Activated CD8-positive, alpha-beta T cell treated with anti-CD3 and anti-CD28 coated beads for 36 hours (primary cell): ENCODE results near the gene NBPF12. TPM values are rescaled to one million over a fixed set of nuclear protein-coding genes. Genes with fewer than 3 reads are reported as not detected.
"Not testable (repeated sequence)": the region's sequence is repeated elsewhere in the genome, so short reads cannot be mapped to it uniquely, and the experiment has no call there.

Experiments
- ATAC-seq: fragments of 200-7000 bp; cut with Tn5 transposase; one replicate; pipeline ENCODE4 v1.10.0; 2021; ENCODE audit warnings: mild to moderate bottlenecking, moderate library complexity
- CTCF ChIA-PET: fragments of 350-600 bp; sonication (Branson Sonifier 250); formaldehyde crosslinking; loops from one replicate; lab custom pipeline; 2021; ENCODE audit warnings: antibody characterized with exemption; lab: Charles Lee
- POLR2A ChIA-PET: fragments of 350-600 bp; sonication (Branson Sonifier 250); formaldehyde crosslinking; loops from one replicate; lab custom pipeline; 2021; ENCODE audit warnings: antibody characterized with exemption; lab: Charles Lee
- DNase-seq: peaks from one replicate; pipeline ENCODE4 v3.0.0-alpha.2; 2020
- H3K27ac Mint-ChIP-seq: one replicate; pipeline ENCODE4 v1.8.0; 2021; ENCODE audit warnings: mild to moderate bottlenecking, mixed read lengths
- H3K27me3 Mint-ChIP-seq: one replicate; pipeline ENCODE4 v1.8.0; 2021; ENCODE audit warnings: mixed read lengths
- H3K36me3 Mint-ChIP-seq: one replicate; pipeline ENCODE4 v1.8.0; 2021; ENCODE audit warnings: low read depth, mixed read lengths
- H3K4me1 Mint-ChIP-seq: one replicate; pipeline ENCODE4 v1.8.0; 2021; ENCODE audit warnings: low read depth, mixed read lengths
- H3K4me3 Mint-ChIP-seq: one replicate; pipeline ENCODE4 v1.8.0; 2021; ENCODE audit warnings: mild to moderate bottlenecking, moderate library complexity, mixed read lengths
- H3K9me3 Mint-ChIP-seq: one replicate; pipeline ENCODE4 v1.8.0; 2021; ENCODE audit warnings: mixed read lengths
- intact Hi-C: fragments of 100-400 bp; cut with micrococcal nuclease; formaldehyde crosslinking; loops from one replicate; pipeline ENCODE4 v1.10.0; 2022
- total RNA-seq, 2 experiments: library from RNA; stranded (reverse); gene quantifications; one replicate each; pipeline ENCODE4 v1.2.3, GENCODE V29; 2021
- TF ChIP-seq, protein P1 (sequence below): fragments of 200-600 bp; IDR thresholded peaks from one replicate; pipeline ENCODE4 v1.8.0; 2022; ENCODE audit warnings: antibody characterized with exemption, mild to moderate bottlenecking

The NBPF12 gene
- total RNA-seq, 2 experiments from 2014 or later: 5.9 to 6.4 TPM

DNA sequence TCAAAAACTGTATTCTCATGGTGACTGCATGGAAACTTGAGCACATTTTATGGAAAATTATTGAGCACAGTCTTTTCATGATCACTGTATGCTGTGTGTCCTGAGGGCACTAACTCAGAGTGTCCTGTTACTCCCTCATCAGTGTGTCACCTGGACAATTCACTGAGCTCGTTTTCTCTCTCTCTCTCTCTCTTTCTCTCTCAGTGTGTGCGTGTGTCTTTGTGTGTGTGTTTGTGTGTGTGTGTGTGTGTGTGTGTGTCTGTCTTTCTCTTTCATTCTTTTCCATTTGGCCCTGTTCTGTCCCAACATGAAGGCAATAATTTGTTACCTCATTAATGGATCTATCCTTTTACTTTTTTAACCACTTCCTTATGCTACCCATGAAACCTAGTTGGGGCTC is 49.4 kb downstream of the NBPF12 start:
- DNase-seq, POLR2A ChIA-PET, H3K36me3 Mint-ChIP-seq, H3K4me1 Mint-ChIP-seq, H3K27me3 Mint-ChIP-seq, intact Hi-C loops, H3K9me3 Mint-ChIP-seq, CTCF ChIA-PET, ATAC-seq, H3K4me3 Mint-ChIP-seq: not testable (repeated sequence)
- H3K27ac Mint-ChIP-seq: peak overlapping the region; percentile 36

DNA sequence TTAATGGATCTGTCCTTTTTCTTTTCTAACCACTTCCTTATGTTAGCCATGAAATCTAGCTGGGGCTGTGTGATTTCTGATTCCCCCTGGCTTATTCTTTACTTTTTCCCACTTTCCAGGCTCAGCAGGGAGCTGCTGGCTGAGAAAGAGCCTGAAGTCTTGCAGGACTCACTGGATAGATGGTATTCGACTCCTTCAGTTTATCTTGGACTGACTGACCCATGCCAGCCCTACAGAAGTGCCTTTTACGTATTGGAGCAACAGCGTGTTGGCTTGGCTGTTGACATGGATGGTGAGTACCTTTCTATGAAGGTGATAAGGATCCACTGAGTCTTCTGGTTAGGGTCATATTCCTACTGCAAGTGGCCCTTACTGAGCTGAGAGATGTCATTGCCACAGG is 51.3 kb downstream of the NBPF12 start:
- DNase-seq, H3K27me3 Mint-ChIP-seq, ATAC-seq, H3K36me3 Mint-ChIP-seq, H3K27ac Mint-ChIP-seq, H3K9me3 Mint-ChIP-seq, H3K4me1 Mint-ChIP-seq, H3K4me3 Mint-ChIP-seq, CTCF ChIA-PET, intact Hi-C loops, POLR2A ChIA-PET: not testable (repeated sequence)

DNA sequence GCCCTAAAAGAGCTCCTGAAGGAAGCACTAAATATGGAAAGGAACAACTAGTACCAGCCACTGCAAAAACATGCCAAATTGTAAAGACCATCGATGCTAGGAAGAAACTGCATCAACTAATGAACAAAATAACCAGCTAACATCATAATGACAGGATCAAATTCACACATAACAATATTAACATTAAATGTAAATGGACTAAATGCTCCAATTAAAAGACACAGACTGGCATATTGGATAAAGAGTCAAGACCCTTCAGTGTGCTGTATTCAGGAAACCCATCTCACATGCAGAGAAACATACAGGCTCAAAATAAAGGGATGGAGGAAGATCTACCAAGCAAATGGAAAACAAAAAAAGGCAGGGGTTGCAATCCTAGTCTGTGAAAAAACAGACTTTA is 70.4 kb downstream of the NBPF12 start:
- H3K36me3 Mint-ChIP-seq, POLR2A ChIA-PET, ATAC-seq, intact Hi-C loops, H3K27me3 Mint-ChIP-seq, H3K27ac Mint-ChIP-seq, CTCF ChIA-PET, DNase-seq, H3K4me1 Mint-ChIP-seq, H3K4me3 Mint-ChIP-seq: not testable (repeated sequence)
- H3K9me3 Mint-ChIP-seq: peaks cover 12% of the 10 kb centered on the region

DNA sequence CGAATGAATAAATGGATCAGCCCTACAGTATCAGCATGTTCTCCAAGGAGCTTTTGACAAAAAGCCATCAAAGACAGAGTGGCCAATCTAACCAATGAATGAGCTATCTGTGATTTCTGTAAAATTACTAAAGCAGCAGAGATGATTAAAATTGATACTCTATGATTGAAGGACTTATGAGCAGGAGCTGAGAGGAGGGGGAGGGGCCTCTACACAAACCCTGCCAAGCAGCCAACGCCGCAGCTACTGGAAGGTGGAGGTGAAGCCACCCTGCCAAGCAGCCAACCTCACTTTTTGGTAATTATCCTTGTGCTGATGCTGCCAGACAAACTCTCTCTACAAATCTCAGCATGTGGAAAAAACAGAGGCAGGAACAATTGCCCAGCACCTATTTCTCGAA is 88.9 kb downstream of the NBPF12 start:
- Mint-ChIP-seq H3K4me1 (peaks cover 27% of the 10 kb centered on the region), H3K27me3 (peaks cover 14% of the 10 kb centered on the region)
- DNase-seq (peak; percentile 54), ATAC-seq (peak; percentile 63)
- H3K4me3 Mint-ChIP-seq, H3K36me3 Mint-ChIP-seq, intact Hi-C loops, H3K27ac Mint-ChIP-seq, CTCF ChIA-PET, H3K9me3 Mint-ChIP-seq: not testable (repeated sequence)
- POLR2A ChIA-PET: interaction anchor here (1.8 kb wide), 1 partner anchor 57 kb away, joined by 7 read pairs; no protein-coding TSS in a partner anchor

DNA sequence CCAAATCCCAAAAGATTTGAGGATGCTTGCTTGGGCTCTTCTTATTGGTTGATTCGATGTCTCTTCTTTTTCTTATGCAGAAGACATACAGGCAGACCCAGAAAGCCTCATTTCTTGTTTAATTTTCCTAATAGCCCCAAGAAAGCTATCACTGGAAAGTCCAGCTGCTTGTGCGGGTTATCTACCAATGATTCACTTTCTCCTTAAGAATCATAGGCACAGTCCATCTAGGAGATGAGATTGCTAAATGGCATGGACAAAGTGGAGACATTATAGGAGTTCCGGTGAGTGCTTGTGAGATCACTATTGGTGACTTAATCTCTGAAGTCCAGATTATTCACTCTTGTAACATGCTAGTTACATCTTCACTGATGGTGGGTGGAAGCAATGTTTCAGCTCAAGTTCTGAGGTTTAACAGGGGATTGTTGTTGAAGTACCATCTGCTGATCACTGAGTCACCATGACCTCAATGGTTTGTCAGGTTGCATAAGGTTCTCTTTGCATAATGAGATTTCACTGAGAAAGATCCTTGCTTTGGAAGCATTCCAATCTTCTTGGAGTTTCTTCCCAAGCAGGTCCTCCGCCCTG is 92.0 kb downstream of the NBPF12 start:
- H3K4me3 Mint-ChIP-seq, H3K27ac Mint-ChIP-seq, H3K36me3 Mint-ChIP-seq, intact Hi-C loops, POLR2A ChIA-PET, H3K9me3 Mint-ChIP-seq, CTCF ChIA-PET: not testable (repeated sequence)
- Mint-ChIP-seq H3K4me1 (peaks cover 30% of the 10 kb centered on the region), H3K27me3 (peaks cover 19% of the 10 kb centered on the region)
- DNase-seq: peak; percentile 24
- peak; percentile 79 for ATAC-seq

DNA sequence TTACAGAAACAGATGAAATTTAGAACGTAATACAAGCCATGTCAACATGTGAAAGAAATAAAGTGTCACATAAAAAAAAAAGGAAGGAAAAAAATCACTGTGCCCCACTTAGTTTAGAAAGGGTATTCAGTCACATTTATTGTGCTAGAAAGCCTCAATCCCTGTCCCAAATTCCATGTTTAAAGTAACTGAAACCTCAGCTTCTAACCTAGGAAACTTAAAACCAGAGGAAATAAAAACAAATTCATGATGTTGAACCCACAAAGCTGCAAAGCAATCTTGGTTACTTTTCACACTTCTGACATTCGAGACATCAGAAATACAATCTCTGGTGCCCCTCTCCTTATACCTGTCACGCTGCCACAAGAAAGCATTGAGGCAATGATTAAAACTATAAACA is 101.8 kb downstream of the NBPF12 start:
- ATAC-seq (no peak), DNase-seq (no peak)
- H3K27me3 Mint-ChIP-seq: peaks cover 2% of the 10 kb centered on the region
- H3K27ac Mint-ChIP-seq: no peak overlapping the region
- H3K4me1 Mint-ChIP-seq: peaks cover 19% of the 10 kb centered on the region
- H3K36me3 Mint-ChIP-seq: peaks cover 3% of the 10 kb centered on the region
- no peak overlapping the region for H3K4me3 Mint-ChIP-seq
- intact Hi-C loops: no loop called here
- ChIA-PET POLR2A (no interaction called here), CTCF (no interaction called here)
- H3K9me3 Mint-ChIP-seq: peaks cover 1% of the 10 kb centered on the region
- TF ChIP-seq, protein P1, sequence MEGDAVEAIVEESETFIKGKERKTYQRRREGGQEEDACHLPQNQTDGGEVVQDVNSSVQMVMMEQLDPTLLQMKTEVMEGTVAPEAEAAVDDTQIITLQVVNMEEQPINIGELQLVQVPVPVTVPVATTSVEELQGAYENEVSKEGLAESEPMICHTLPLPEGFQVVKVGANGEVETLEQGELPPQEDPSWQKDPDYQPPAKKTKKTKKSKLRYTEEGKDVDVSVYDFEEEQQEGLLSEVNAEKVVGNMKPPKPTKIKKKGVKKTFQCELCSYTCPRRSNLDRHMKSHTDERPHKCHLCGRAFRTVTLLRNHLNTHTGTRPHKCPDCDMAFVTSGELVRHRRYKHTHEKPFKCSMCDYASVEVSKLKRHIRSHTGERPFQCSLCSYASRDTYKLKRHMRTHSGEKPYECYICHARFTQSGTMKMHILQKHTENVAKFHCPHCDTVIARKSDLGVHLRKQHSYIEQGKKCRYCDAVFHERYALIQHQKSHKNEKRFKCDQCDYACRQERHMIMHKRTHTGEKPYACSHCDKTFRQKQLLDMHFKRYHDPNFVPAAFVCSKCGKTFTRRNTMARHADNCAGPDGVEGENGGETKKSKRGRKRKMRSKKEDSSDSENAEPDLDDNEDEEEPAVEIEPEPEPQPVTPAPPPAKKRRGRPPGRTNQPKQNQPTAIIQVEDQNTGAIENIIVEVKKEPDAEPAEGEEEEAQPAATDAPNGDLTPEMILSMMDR: no peak

DNA sequence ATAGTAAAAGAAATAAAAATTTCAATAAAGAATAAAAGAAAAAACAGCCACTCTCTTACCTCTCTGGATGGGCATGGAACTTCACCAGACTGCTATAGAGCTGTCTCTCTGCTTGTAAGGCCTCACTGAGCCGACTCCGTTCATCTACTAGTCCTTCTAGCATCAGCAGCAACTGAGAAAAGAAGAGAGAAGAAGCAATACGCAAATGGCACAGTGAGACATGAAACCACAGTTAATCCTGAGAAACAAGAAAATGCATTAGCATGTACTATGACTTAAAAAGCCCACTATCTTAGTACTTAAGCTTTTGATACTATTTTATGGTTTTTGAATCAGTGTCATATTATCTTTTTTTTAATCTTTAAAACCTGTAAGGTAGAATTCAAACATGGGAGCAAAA is 104.8 kb downstream of the NBPF12 start:
- ATAC-seq, H3K9me3 Mint-ChIP-seq, H3K27me3 Mint-ChIP-seq, intact Hi-C loops, DNase-seq, H3K4me3 Mint-ChIP-seq, CTCF ChIA-PET, H3K36me3 Mint-ChIP-seq: not testable (repeated sequence)
- POLR2A ChIA-PET: interaction anchor here (6.9 kb wide), 1 partner anchor 42 kb away, joined by 55 read pairs; no protein-coding TSS in a partner anchor
- Mint-ChIP-seq H3K4me1 (peaks cover 43% of the 10 kb centered on the region), H3K27ac (peak overlapping the region; percentile 43)

DNA sequence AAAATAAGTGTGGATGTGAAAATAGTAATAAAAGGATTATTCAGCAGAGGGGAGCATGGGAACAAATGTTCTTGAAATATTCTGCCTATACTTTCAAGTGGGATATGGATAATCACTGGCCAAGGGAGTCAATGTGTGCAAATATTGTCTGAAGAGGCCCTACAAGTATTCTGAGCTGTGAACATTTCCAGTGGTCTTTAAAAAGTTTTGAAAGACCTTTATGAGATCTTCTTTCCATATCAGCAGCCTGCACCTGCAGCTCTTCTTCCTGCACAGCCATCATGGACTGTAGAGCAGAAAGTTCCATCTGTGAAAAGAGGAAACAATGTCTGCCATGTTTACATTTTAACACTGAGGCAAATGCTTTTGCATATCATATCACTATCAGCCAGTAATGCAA is 106.4 kb downstream of the NBPF12 start:
- CTCF ChIA-PET, H3K9me3 Mint-ChIP-seq, H3K36me3 Mint-ChIP-seq, DNase-seq, intact Hi-C loops, H3K27me3 Mint-ChIP-seq, H3K4me3 Mint-ChIP-seq, ATAC-seq: not testable (repeated sequence)
- peaks cover 50% of the 10 kb centered on the region for H3K4me1 Mint-ChIP-seq
- POLR2A ChIA-PET: interaction anchor here (0.6 to 6.9 kb wide), 2 partner anchors 37 to 40 kb away, joined by 3 to 55 read pairs; no protein-coding TSS in a partner anchor
- H3K27ac Mint-ChIP-seq: peak overlapping the region; percentile 52

Other genes with a start within 250 kb of the NBPF12 start
- 1 to 10 TPM; 5.8 to 6.4 TPM for gene PRKAB2, start 234.1 kb downstream of the NBPF12 start, total RNA-seq